ENCODE data around the gene EEFSEC. TPM values are rescaled to one million over a fixed set of nuclear protein-coding genes. Genes with fewer than 3 reads are reported as not detected.

The EEFSEC gene
- total RNA-seq, 4 donors from 2014 or later, result 9.1 to 17.4 (median 15.8) TPM

DNA sequence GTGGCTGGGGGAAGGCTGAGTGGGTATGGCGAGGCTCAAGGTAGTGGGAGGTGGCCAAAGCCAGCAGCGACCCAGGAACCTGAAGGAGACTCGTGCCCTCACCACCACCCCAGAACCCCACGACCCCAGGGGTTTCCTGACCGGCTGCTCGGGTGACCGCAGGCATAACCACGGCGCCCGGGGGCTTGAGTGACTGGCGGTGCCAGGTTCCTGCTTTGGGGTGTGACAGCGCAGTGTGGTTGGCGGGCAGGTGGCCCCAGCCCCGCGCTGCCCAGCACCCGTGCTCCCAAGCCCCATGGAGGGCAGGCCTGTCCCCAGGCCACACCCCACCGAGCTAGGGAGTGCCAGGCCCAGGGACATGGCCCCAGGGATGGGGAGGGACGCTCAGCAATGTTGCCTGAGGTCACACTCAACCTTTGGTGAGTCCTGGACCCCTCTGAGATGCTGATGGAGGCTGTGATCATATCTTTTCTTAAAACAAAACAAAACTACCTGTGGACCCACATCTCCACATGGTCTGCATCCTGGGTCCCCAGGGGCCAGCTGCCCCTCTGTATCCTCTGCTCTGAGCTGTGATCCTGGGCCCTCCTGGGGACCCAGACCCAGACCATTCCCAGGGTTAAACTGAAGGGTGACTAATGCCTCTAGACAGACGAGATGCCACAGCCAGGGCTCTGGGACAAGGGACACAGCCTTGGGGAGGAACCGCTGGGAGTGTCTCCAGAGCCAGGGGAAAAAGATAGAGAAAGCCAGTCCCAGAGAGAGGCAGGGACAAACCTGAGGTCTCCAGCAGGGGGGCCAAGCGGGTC is 300.4 kb downstream of the EEFSEC start:
- Histone ChIP-seq H3K36me3 (no peaks in the 10 kb centered on the region), H3K4me1 (no peaks in the 10 kb centered on the region), H3K27me3 (peaks cover 0 to 45% (median 0%) of the 10 kb centered on the region in 4 donors), H3K9me3 (no peaks in the 10 kb centered on the region), H3K27ac (replicated peaks in 1 of 4) (no peak overlapping the region), H3K4me3 (no peak overlapping the region)
- TF ChIP-seq EP300 (IDR thresholded peaks at IDR 0.05) (no peak), CTCF (IDR thresholded peaks at IDR 0.05) (no peak), POLR2AphosphoS5 (IDR thresholded peaks at IDR 0.05) (no peak), POLR2A (IDR thresholded peaks at IDR 0.05; ENCODE audit: low read depth) (no peak)
- no peak for DNase-seq (ENCODE audit: extremely low spot score)
- WGBS, result 80% methylated on average over 12 of the region's 21 CpGs
- intact Hi-C loops (cut with DNase I), result no loop called here

- Histone ChIP-seq H3K9me3 (no peaks in the 10 kb centered on the region), H3K4me1 (no peaks in the 10 kb centered on the region), H3K36me3 (no peaks in the 10 kb centered on the region), H3K4me3 (no peak overlapping the region), H3K27ac (replicated peaks in 1 of 4) (no peak overlapping the region), H3K27me3 (peaks cover 0 to 45% (median 0%) of the 10 kb centered on the region in 4 donors)
- no peak for TF ChIP-seq POLR2AphosphoS5 (IDR thresholded peaks at IDR 0.05)
- no peak for TF ChIP-seq EP300 (IDR thresholded peaks at IDR 0.05)
- TF ChIP-seq POLR2A (IDR thresholded peaks at IDR 0.05; ENCODE audit: low read depth), result no peak
- TF ChIP-seq CTCF (IDR thresholded peaks at IDR 0.05), result no peak
- DNase-seq (ENCODE audit: extremely low spot score), result no peak
- WGBS, result 100% methylated on average over 2 of the region's 2 CpGs
- intact Hi-C loops (cut with DNase I), result no loop called here
These were observed 301.0 kb downstream of the EEFSEC start for GRCh38 chr3:128454310-128454618.

DNA sequence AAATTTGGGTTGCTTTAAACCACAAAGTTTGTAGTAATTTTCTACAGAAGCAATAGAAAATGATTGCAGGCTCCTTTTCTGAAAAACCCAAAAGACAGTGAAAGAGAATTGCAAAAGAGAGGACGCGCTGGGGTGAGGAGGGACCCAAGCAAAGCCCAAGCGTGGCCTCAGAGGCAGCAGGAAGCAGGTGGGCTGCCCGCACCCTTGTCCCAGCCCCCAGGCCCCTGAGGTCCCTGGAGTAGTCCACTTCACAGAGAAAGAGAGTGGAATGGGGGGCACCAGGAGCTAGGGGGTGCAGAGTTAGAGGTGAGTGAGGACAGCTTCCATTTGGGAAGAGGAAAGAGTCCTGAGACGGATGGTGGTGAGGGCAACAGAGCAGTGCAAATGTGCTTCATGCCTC is 301.8 kb downstream of the EEFSEC start:
- intact Hi-C loops (cut with DNase I), result no loop called here
- Histone ChIP-seq H3K4me1 (no peaks in the 10 kb centered on the region), H3K9me3 (no peaks in the 10 kb centered on the region), H3K27me3 (peaks cover 0 to 45% (median 0%) of the 10 kb centered on the region in 4 donors), H3K4me3 (no peak overlapping the region), H3K27ac (replicated peaks in 1 of 4) (no peak overlapping the region), H3K36me3 (no peaks in the 10 kb centered on the region)
- 78% methylated on average over 5 of the region's 5 CpGs for WGBS
- DNase-seq (ENCODE audit: extremely low spot score), result no peak
- TF ChIP-seq CTCF (IDR thresholded peaks at IDR 0.05), result no peak
- no peak for TF ChIP-seq POLR2A (IDR thresholded peaks at IDR 0.05; ENCODE audit: low read depth)
- no peak for TF ChIP-seq EP300 (IDR thresholded peaks at IDR 0.05)
- no peak for TF ChIP-seq POLR2AphosphoS5 (IDR thresholded peaks at IDR 0.05)

DNA sequence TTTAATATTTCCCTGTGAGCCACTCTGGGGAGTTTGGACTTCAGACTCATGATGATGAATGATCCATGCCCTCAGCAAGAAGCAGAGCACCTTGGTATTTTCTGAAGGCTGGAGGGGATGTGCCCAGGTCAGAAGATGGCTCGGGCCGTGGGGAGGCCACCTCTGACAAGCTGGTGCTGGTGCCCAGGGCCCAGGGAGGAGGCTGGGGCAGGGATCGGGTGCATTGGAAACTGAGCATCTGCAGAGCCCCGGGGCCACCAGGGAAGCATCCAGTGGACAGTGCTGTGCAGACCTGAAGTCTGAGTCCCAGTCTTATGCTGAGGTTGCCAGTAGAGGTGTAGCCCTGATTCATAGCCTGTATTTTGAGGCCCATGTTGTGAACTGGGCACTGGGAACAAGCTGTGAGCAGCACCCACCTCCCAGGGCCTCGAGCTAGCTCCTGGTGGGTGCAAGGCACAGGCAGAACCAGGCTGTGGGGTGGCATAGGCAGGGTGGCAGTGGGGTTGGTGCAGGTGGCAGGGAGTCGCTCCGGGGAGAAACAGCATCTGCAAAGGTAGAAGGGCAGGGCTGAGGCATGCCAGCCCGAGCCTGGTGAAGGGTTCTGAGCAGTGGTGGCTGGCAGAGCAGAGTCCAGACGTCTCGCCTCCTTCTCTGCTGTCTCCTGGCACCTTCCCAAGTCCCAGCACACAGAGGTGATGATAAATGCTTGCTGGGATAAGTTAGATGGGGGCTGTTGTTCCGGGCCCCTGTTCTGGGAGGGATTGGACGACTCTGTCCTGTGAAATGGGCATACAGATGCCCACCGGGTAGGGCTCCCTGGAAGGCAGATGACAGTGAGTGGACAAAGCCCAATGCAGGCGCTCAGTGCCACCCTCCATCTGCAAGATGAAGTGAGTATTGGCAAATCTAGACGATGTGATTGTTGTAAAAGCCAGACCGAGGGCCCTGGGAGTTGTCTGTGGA is 302.8 kb downstream of the EEFSEC start:
- Histone ChIP-seq H3K9me3 (no peaks in the 10 kb centered on the region), H3K4me3 (no peak overlapping the region), H3K27ac (replicated peaks in 1 of 4) (no peak overlapping the region), H3K36me3 (no peaks in the 10 kb centered on the region), H3K4me1 (no peaks in the 10 kb centered on the region), H3K27me3 (peaks cover 0 to 45% (median 0%) of the 10 kb centered on the region in 4 donors)
- intact Hi-C loops (cut with DNase I), result no loop called here
- no peak for DNase-seq (ENCODE audit: extremely low spot score)
- WGBS, result 46% methylated on average over 14 of the region's 16 CpGs
- TF ChIP-seq POLR2A (IDR thresholded peaks at IDR 0.05; ENCODE audit: low read depth) (no peak), CTCF (IDR thresholded peaks at IDR 0.05) (no peak), EP300 (IDR thresholded peaks at IDR 0.05) (no peak), POLR2AphosphoS5 (IDR thresholded peaks at IDR 0.05) (no peak)
